GM23338 (cell line): ENCODE data around the gene JMJD1C. TPM values are rescaled to one million over a fixed set of nuclear protein-coding genes. Genes with fewer than 3 reads are reported as not detected.

Source experiments
- ATAC-seq: fragments of 200-7000 bp; cut with Tn5 transposase; 3 replicates; pipeline ENCODE4 v1.9.1; 2020
- DNase-seq: peaks from one replicate; pipeline ENCODE4 v3.0.0-alpha.2; 2015; ENCODE audit warnings: low spot score
- H2AFZ ChIP-seq: fragments of 200-600 bp; sonication (generic); 2 replicates; pipeline ENCODE4 v1.8.0; 2016; ENCODE audit warnings: antibody characterized with exemption, mild to moderate bottlenecking, moderate library complexity
- H3F3A ChIP-seq: fragments of 200-600 bp; sonication (generic); replicated peaks from 2 replicates; pipeline ENCODE4 v1.8.0; 2017; ENCODE audit warnings: antibody characterized with exemption, mixed run types, low read depth
- H3K27ac ChIP-seq: fragments of 200-600 bp; sonication (generic); 2 replicates; pipeline ENCODE4 v1.6.1; 2016; ENCODE audit warnings: low read depth
- H3K27me3 ChIP-seq: fragments of 200-600 bp; sonication (generic); 2 replicates; pipeline ENCODE4 v1.8.0; 2016; ENCODE audit warnings: mild to moderate bottlenecking, mixed run types, moderate library complexity; ENCODE audit not compliant: insufficient read depth
- H3K36me3 ChIP-seq: fragments of 200-600 bp; sonication (generic); 2 replicates; pipeline ENCODE4 v1.8.0; 2016; ENCODE audit warnings: mild to moderate bottlenecking; ENCODE audit not compliant: insufficient read depth
- H3K4me1 ChIP-seq: fragments of 200-600 bp; sonication (generic); 2 replicates; pipeline ENCODE4 v1.8.0; 2016; ENCODE audit warnings: mild to moderate bottlenecking, moderate library complexity; ENCODE audit not compliant: insufficient read depth
- H3K4me2 ChIP-seq: fragments of 200-600 bp; sonication (generic); 2 replicates; pipeline ENCODE4 v1.7.1; 2017; ENCODE audit warnings: mixed run types
- H3K4me3 ChIP-seq: fragments of 200-600 bp; sonication (generic); 2 replicates; pipeline ENCODE4 v1.6.1; 2016; ENCODE audit warnings: mixed run types
- H3K79me2 ChIP-seq: fragments of 200-600 bp; sonication (generic); replicated peaks from 2 replicates; pipeline ENCODE4 v1.8.0; 2017; ENCODE audit warnings: mild to moderate bottlenecking; ENCODE audit not compliant: insufficient read depth
- H3K9me2 ChIP-seq: fragments of 200-600 bp; sonication (generic); 2 replicates; pipeline ENCODE4 v1.8.0; 2017; ENCODE audit not compliant: insufficient read depth
- H4K20me1 ChIP-seq: fragments of 200-600 bp; sonication (generic); replicated peaks from 2 replicates; pipeline ENCODE4 v1.8.0; 2017; ENCODE audit warnings: mild to moderate bottlenecking; ENCODE audit not compliant: insufficient read depth
- H3K27ac Mint-ChIP-seq: 2 replicates; pipeline ENCODE4 v1.8.0; 2020; ENCODE audit warnings: inconsistent platforms, mild to moderate bottlenecking, moderate library complexity, mixed read lengths
- H3K27me3 Mint-ChIP-seq: 3 replicates; pipeline ENCODE4 v1.8.0; 2022; ENCODE audit warnings: low read depth, mild to moderate bottlenecking, moderate library complexity, mixed read lengths, inconsistent platforms; ENCODE audit not compliant: insufficient read depth, poor library complexity
- H3K36me3 Mint-ChIP-seq: 3 replicates; pipeline ENCODE4 v1.8.0; 2021; ENCODE audit warnings: low read depth, mild to moderate bottlenecking, inconsistent platforms, moderate library complexity, mixed read lengths
- H3K4me1 Mint-ChIP-seq: 3 replicates; pipeline ENCODE4 v1.8.0; 2020; ENCODE audit warnings: mild to moderate bottlenecking, inconsistent platforms, mixed read lengths
- H3K4me3 Mint-ChIP-seq: 3 replicates; pipeline ENCODE4 v1.8.0; 2021; ENCODE audit warnings: moderate library complexity, mild to moderate bottlenecking, inconsistent platforms, mixed read lengths
- H3K9me3 Mint-ChIP-seq: 3 replicates; pipeline ENCODE4 v1.8.0; 2020; ENCODE audit warnings: moderate library complexity, mild to moderate bottlenecking, inconsistent platforms, mixed read lengths
- CREB1 ChIP-seq: fragments of 250-450 bp; sonication (Bioruptor Pico); IDR thresholded peaks from 2 replicates; pipeline ENCODE4 v1.5.0; 2020; ENCODE audit warnings: low read depth, mild to moderate bottlenecking, moderate library complexity
- CTCF ChIP-seq, 2 experiments: fragments of 200-600 bp in 1 of 2; sonication (generic) in 1 of 2; conservative IDR thresholded peaks; 2 replicates each; pipeline versions ENCODE4 v1.5.1 to v1.6.1; 2016 to 2017; ENCODE audit warnings: antibody characterized with exemption in 2 of 2, low read depth in 2 of 2, mild to moderate bottlenecking in 2 of 2, moderate library complexity in 1 of 2
- EZH2 ChIP-seq: fragments of 200-600 bp; sonication (generic); IDR thresholded peaks from one replicate; pipeline ENCODE4 v1.8.0; 2017; ENCODE audit warnings: antibody characterized with exemption, mild to moderate bottlenecking, low read depth; ENCODE audit not compliant: unreplicated experiment
- EZH2phosphoT487 ChIP-seq: fragments of 200-600 bp; sonication (generic); IDR thresholded peaks from one replicate; pipeline ENCODE4 v1.8.1; 2018; ENCODE audit warnings: antibody characterized with exemption; ENCODE audit not compliant: unreplicated experiment
- JUNB ChIP-seq: IDR thresholded peaks from one replicate; pipeline ENCODE4 v1.6.1; 2016; ENCODE audit warnings: antibody characterized with exemption; ENCODE audit not compliant: unreplicated experiment
- NANOG ChIP-seq: IDR thresholded peaks from 2 replicates; pipeline ENCODE4 v1.6.1; 2016; ENCODE audit warnings: antibody characterized with exemption, borderline replicate concordance
- POLR2AphosphoS5 ChIP-seq: IDR thresholded peaks from 2 replicates; pipeline ENCODE4 v1.6.1; 2016; ENCODE audit warnings: antibody characterized with exemption, low read depth
- REST ChIP-seq: IDR thresholded peaks from one replicate; pipeline ENCODE4 v1.6.1; 2018; ENCODE audit warnings: antibody characterized with exemption; ENCODE audit not compliant: unreplicated experiment
- STAT1 ChIP-seq: IDR thresholded peaks from one replicate; pipeline ENCODE4 v1.6.1; 2016; ENCODE audit warnings: antibody characterized with exemption; ENCODE audit not compliant: unreplicated experiment
- ZNF114 ChIP-seq: fragments of 250-450 bp; sonication (Bioruptor Pico); IDR thresholded peaks from 2 replicates; pipeline ENCODE4 v1.5.0; 2020; ENCODE audit warnings: mild to moderate bottlenecking, moderate library complexity
- ZNF331 ChIP-seq: fragments of 250-450 bp; sonication (Bioruptor Pico); IDR thresholded peaks from 2 replicates; pipeline ENCODE4 v1.5.0; 2020; ENCODE audit warnings: low read depth, mild to moderate bottlenecking, moderate library complexity
- ZNF462 ChIP-seq: fragments of 250-450 bp; sonication (Bioruptor Pico); IDR thresholded peaks from 2 replicates; pipeline ENCODE4 v1.5.0; 2020; ENCODE audit warnings: mild to moderate bottlenecking, moderate library complexity
- polyA plus RNA-seq: library from polyadenylated mRNA; unstranded; fragments of >200 nt; fragmentation: Nextera tagmentation; extraction: Ambion mirVana; gene quantifications from 2 replicates; pipeline ENCODE4 v1.2.1, GENCODE V29; 2016
- total RNA-seq: library from RNA; depleted of rRNA; stranded (reverse); fragments of >200 nt; shearing (Covaris generic); gene quantifications from 2 replicates; pipeline ENCODE4 v1.2.3, GENCODE V29; 2014
- TF ChIP-seq, protein P1 (sequence below): IDR thresholded peaks from 2 replicates; pipeline ENCODE4 v1.6.1; 2016; ENCODE audit warnings: antibody characterized with exemption

JMJD1C gene
- total and polyA plus RNA-seq, 2 experiments from 2014 or later, result 333 to 435 TPM

DNA sequence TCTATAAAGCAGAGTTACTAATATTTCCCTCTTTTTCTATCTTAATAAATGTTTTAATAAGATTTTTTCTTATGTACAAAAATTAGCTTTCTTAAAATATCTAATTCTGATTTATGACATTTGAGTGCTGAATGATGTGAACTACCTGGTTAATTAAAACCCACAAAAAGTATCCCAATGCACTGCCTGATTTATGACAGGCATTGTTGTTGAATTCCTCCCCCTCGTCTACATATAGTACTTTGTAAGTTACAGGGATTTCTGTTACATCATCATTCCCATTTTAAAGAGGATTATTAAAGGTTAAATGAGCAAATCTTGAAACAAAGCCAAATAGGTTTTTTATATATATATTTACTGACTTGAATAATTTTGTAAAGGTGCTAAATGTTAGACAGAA lies 241.5 kb downstream of the JMJD1C start:
- H3K9me2 ChIP-seq, result no peaks in the 10 kb centered on the region
- ATAC-seq (no peak), DNase-seq (no peak)
- Mint-ChIP-seq H3K4me1 (peaks cover 27% of the 10 kb centered on the region; the same call in 2 of the 3 replicates), H3K36me3 (peaks cover 6% of the 10 kb centered on the region; the same call in 2 of the 3 replicates), H3K9me3 (no peaks in the 10 kb centered on the region), H3K27ac (no peak overlapping the region), H3K4me3 (no peak overlapping the region), H3K27me3 (peaks cover 7% of the 10 kb centered on the region)
- 0 out of 2 replicates have a peak, but pooled peaks cover 2% of the 10 kb centered on the region for H3F3A ChIP-seq
- no peaks in the 10 kb centered on the region for H3K36me3 ChIP-seq
- H3K27ac ChIP-seq, result no peak overlapping the region
- no peak overlapping the region for H3K4me3 ChIP-seq
- peaks cover 49% of the 10 kb centered on the region for H3K4me1 ChIP-seq
- H3K4me2 ChIP-seq, result no peak overlapping the region
- H3K27me3 ChIP-seq, result no peaks in the 10 kb centered on the region
- TF ChIP-seq REST (no peak), CTCF (conservative IDR thresholded peaks at IDR 0.05; ENCODE audit: low read depth in 2 of 2) (no peak), ZNF331 (no peak), JUNB (no peak), STAT1 (no peak), ZNF114 (CRISPR knock-in tag) (no peak), ZNF462 (CRISPR knock-in tag) (no peak), NANOG (no peak), CREB1 (CRISPR knock-in tag) (no peak), EZH2phosphoT487 (no peak), EZH2 (no peak), POLR2AphosphoS5 (no peak)
- TF ChIP-seq, protein P1, sequence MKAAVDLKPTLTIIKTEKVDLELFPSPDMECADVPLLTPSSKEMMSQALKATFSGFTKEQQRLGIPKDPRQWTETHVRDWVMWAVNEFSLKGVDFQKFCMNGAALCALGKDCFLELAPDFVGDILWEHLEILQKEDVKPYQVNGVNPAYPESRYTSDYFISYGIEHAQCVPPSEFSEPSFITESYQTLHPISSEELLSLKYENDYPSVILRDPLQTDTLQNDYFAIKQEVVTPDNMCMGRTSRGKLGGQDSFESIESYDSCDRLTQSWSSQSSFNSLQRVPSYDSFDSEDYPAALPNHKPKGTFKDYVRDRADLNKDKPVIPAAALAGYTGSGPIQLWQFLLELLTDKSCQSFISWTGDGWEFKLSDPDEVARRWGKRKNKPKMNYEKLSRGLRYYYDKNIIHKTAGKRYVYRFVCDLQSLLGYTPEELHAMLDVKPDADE, result no peak
- H4K20me1 ChIP-seq, result peaks cover 96% of the 10 kb centered on the region
- no peak overlapping the region for H2AFZ ChIP-seq
- H3K79me2 ChIP-seq, result peaks cover 100% of the 10 kb centered on the region
